Muscle layer of colon (tissue), 2 donors: Measurements from ENCODE around the gene CAMKK2.
"Not testable (repeated sequence)": the region's sequence is repeated elsewhere in the genome, so short reads cannot be mapped to it uniquely, and the experiment has no call there.

ENCODE experiments used
- H3K27ac ChIP-seq: one replicate; pipeline ENCODE4 v1.7.0; 2013; ENCODE audit warnings: low read depth, mild to moderate bottlenecking, low read length, moderate library complexity
- H3K27me3 ChIP-seq, 2 donors: one replicate each; pipeline ENCODE4 v1.7.0; 2013; ENCODE audit warnings: low read length in 2 of 2, mild to moderate bottlenecking in 2 of 2; ENCODE audit not compliant: insufficient read depth in 2 of 2, control insufficient read depth in 1 of 2
- H3K36me3 ChIP-seq: one replicate; pipeline ENCODE4 v1.7.0; 2013; ENCODE audit warnings: mild to moderate bottlenecking, low read length; ENCODE audit not compliant: insufficient read depth
- H3K4me1 ChIP-seq: one replicate; pipeline ENCODE4 v1.7.0; 2013; ENCODE audit warnings: mild to moderate bottlenecking, low read length; ENCODE audit not compliant: insufficient read depth
- H3K4me3 ChIP-seq, 2 donors: one replicate each; pipeline ENCODE4 v1.7.0; 2013; ENCODE audit warnings: low read length in 2 of 2, low read depth in 1 of 2, mild to moderate bottlenecking in 1 of 2, moderate library complexity in 1 of 2
- H3K9ac ChIP-seq: one replicate; pipeline ENCODE4 v1.7.0; 2013; ENCODE audit warnings: low read length
- H3K9me3 ChIP-seq: one replicate; pipeline ENCODE4 v1.7.0; 2013; ENCODE audit warnings: mild to moderate bottlenecking, low read length
- donor health status: abdominal sarcoma.
- donor health status: Adenocarcinoma of cecum.

The CAMKK2 gene

DNA sequence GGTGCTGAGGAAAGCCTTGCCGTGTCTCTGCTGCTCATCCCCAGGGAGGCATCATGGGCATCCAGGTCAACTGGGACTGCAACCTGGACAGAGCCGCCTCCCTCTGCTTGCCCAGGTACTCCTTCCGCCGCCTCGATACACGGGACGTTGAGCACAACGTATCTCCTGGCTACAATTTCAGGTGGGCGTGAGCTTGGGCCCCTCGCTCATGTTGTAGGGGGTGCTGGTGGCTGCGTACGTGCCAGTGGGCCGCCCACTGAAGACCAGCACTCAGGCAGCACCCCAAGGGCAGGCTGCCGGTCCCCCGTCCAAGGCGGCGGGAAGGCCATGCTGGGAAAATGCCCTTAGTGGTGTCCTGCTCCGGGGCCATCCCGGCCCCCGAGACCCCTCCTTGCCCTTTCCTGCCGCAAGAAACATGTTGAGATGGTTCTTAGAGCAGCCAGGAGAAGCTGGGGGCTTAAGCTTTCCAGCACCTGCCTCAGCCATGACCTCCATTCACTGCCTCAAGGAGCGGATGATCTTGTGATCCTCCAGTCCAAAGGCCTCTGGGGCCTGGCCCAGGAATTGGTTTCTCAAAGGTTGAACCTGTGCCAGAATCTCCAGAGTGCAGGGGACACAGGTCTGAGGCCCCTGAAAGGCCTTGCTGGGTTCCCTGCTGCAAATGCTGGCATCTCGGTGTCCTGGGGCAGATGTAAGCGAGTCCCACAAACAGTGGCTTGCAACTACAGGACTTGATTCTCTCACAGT lies 67.4 kb downstream of the CAMKK2 start:
- Histone ChIP-seq H3K36me3 (peaks cover 10% of the 10 kb centered on the region), H3K4me1 (peaks cover 6% of the 10 kb centered on the region), H3K9ac (no peak overlapping the region), H3K27ac (no peak overlapping the region), H3K4me3 (no peak overlapping the region), H3K9me3 (no peaks in the 10 kb centered on the region), H3K27me3 (no peaks in the 10 kb centered on the region)

DNA sequence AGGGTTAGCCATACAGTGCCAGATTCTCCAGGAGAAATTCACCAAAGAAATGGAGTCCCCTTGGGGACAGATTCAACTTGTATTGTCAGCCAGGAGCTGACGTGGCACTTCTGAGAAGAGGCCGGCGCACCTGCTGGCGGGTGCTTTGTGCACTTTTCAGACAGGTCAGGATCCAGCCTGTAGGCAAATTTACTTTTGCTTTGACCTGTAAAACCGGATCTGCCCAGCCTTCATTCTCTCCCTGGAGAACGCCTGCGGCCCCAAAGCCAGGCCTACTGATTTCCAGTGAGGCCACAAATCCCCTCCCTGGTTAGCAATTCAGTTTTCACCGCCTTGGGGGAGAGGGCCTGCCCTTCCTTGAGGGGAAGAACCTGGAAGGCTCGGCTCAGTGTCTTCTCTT lies 69.2 kb downstream of the CAMKK2 start:
- Histone ChIP-seq H3K27ac (no peak overlapping the region), H3K9ac (no peak overlapping the region), H3K4me3 (no peak overlapping the region), H3K4me1 (peaks cover 6% of the 10 kb centered on the region), H3K27me3 (no peaks in the 10 kb centered on the region), H3K36me3 (peaks cover 10% of the 10 kb centered on the region), H3K9me3 (no peaks in the 10 kb centered on the region)

GRCh38 chr12:121226871-121227270 lies 69.6 kb downstream of the CAMKK2 start:
- not testable (repeated sequence) for H3K9me3 ChIP-seq, H3K4me3 ChIP-seq, H3K9ac ChIP-seq, H3K4me1 ChIP-seq, H3K27ac ChIP-seq, H3K27me3 ChIP-seq
- peaks cover 10% of the 10 kb centered on the region for H3K36me3 ChIP-seq

DNA sequence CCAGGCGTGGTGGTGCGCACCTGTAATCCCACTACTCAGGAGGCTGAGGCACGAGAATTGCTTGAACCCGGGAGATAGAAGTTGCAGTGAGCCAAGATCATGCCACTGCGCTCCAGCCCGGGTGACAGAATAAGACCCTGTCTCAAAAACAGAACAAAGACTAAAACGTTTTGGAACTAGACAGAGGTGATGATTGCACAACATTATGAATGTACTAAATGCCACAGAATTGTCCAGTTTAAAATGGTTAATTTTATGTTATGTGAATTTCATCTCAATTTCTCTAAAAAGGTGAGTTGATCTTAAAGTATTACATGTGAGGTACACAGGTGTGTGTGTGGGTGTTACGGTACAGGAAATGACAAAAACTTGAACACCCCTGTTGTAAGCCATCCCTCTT lies 70.1 kb downstream of the CAMKK2 start:
- Histone ChIP-seq H3K36me3 (peaks cover 10% of the 10 kb centered on the region), H3K4me1 (peaks cover 6% of the 10 kb centered on the region), H3K27ac (no peak overlapping the region), H3K9ac (no peak overlapping the region), H3K27me3 (no peaks in the 10 kb centered on the region), H3K4me3 (no peak overlapping the region), H3K9me3 (no peaks in the 10 kb centered on the region)

- Histone ChIP-seq H3K36me3 (peaks cover 10% of the 10 kb centered on the region), H3K9me3 (no peaks in the 10 kb centered on the region), H3K27me3 (no peaks in the 10 kb centered on the region), H3K4me1 (no peaks in the 10 kb centered on the region), H3K4me3 (no peak overlapping the region), H3K9ac (no peak overlapping the region), H3K27ac (no peak overlapping the region)
These were observed 71.9 kb downstream of the CAMKK2 start for GRCh38 chr12:121224591-121224990.

DNA sequence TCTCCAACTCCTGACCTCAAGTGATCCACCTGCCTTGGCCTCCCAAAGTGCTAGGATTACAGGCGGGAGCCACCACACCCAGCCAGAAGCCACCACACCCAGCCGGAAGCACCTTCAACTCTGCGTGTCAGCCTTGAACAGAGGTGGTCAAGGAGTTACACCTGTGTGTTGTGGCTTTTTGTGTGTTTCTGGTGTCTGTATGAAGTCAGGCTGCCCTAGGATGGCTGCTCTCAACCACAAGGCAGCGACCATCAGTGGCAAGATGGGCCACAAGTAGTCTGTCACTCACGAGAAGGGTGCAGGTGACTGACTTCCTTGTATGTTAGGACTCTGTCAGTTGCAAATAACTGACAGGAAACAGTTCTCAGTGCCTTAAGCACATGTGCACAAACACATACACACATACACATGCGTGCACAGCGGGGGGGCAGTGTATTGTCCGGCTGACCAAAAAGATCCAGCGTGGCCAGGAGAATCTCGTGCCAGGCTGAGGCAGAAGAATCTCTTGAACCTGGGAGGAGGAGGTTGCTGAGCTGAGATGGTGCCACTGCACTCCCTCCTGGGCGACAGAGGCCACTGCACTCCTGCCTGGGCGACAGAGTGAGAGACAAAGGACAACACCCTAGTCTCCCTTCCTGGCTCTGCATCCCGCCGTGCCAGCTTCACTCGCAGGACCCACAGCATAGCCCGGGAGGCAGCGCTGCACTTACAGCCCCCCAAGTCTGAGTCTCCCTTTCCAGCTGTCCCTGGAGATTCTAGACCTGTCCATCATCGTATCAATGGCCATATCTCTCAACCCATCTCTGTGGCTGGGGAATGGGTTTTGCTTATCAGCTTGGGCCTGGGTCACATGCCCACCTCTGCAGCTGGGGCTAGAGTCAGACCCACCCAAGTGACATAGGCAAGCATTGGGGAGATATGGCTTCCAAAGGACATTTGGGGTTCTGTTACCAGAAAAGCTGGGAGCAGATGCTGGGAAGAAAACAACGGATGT lies 72.9 kb downstream of the CAMKK2 start:
- H3K9me3 ChIP-seq, result no peaks in the 10 kb centered on the region
- H3K9ac ChIP-seq, result no peak overlapping the region
- no peak overlapping the region for H3K4me3 ChIP-seq
- H3K36me3 ChIP-seq, result peaks cover 8% of the 10 kb centered on the region
- H3K27ac ChIP-seq, result no peak overlapping the region
- no peaks in the 10 kb centered on the region for H3K27me3 ChIP-seq
- H3K4me1 ChIP-seq, result no peaks in the 10 kb centered on the region

GRCh38 chr12:121222847-121223246 lies 73.7 kb downstream of the CAMKK2 start:
- H3K27ac ChIP-seq, result no peak overlapping the region
- H3K4me1 ChIP-seq, result no peaks in the 10 kb centered on the region
- no peaks in the 10 kb centered on the region for H3K27me3 ChIP-seq
- H3K4me3 ChIP-seq, result no peak overlapping the region
- H3K9ac ChIP-seq, result no peak overlapping the region
- peaks cover 6% of the 10 kb centered on the region for H3K36me3 ChIP-seq
- no peaks in the 10 kb centered on the region for H3K9me3 ChIP-seq

DNA sequence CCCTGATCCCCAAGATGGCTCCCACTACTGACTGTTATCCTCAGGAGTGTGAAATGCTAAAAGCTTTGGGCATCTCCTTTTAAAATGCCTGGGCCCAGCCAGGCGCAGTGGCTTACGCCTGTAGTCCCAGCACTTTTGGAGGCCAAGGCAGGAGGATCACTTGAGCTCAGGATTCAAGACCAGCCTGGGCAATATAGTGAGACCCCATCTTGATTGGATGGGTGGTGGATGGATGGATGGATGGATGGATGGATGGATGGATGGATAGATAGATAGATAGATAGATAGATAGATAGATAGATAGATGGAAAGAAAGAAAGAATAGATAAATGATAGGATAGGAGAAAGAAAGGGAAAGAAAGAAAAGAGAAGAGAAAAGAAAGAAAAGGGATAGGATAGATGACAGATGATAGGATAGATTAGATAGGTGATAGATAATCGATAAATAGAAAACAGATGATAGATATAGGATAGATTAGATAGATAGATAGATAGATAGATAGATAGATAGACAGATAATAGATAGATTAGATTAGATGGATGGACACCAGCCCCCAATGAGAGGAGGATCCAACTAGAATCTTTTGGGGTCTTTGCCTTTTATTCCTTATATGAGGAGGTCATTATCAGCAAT lies 77.0 kb downstream of the CAMKK2 start:
- peaks cover 6% of the 10 kb centered on the region for H3K36me3 ChIP-seq
- H3K27ac ChIP-seq, result no peak overlapping the region
- H3K4me1 ChIP-seq, result no peaks in the 10 kb centered on the region
- no peaks in the 10 kb centered on the region for H3K9me3 ChIP-seq
- no peaks in the 10 kb centered on the region for H3K27me3 ChIP-seq
- no peak overlapping the region for H3K4me3 ChIP-seq
- no peak overlapping the region for H3K9ac ChIP-seq

- Histone ChIP-seq H3K9ac (no peak overlapping the region), H3K36me3 (peaks cover 2% of the 10 kb centered on the region), H3K9me3 (no peaks in the 10 kb centered on the region), H3K4me3 (no peak overlapping the region), H3K27ac (no peak overlapping the region), H3K4me1 (no peaks in the 10 kb centered on the region), H3K27me3 (no peaks in the 10 kb centered on the region)
These were observed 77.7 kb downstream of the CAMKK2 start for GRCh38 chr12:121218588-121219352.

DNA sequence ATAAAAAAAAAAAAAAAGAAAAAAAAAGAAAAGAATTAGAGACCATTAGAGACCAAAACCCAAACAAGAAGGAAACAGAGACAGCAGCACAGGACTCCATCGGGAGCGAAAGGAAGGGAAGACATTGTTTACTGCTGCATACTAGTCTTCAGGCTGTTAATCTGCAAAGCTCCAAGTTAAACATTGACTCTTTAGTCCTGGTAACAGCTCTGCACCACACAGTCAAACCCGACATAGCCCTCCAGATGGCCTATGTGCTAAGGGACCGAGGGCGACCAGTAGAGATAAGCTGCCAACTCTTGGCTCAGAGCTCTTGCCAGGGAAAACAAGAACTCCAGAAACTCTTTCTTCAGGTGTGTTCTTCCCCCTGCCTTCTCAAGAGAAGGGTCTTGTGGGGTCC lies 78.7 kb downstream of the CAMKK2 start:
- no peaks in the 10 kb centered on the region for H3K4me1 ChIP-seq
- H3K36me3 ChIP-seq, result no peaks in the 10 kb centered on the region
- H3K9ac ChIP-seq, result no peak overlapping the region

GRCh38 chr12:121217063-121217462 lies 79.4 kb downstream of the CAMKK2 start:
- H3K4me1 ChIP-seq, result no peaks in the 10 kb centered on the region
- H3K27ac ChIP-seq, result no peak overlapping the region
- no peak overlapping the region for H3K4me3 ChIP-seq
- H3K36me3 ChIP-seq, result no peaks in the 10 kb centered on the region
- H3K9ac ChIP-seq, result no peak overlapping the region
- no peaks in the 10 kb centered on the region for H3K9me3 ChIP-seq
- no peaks in the 10 kb centered on the region for H3K27me3 ChIP-seq

More for the DNA sequence above, 78.7 kb downstream of the CAMKK2 start:
- Histone ChIP-seq H3K27me3 (no peaks in the 10 kb centered on the region), H3K4me3 (no peak overlapping the region), H3K27ac (no peak overlapping the region), H3K9me3 (no peaks in the 10 kb centered on the region)
